Spinal cord (tissue), 10 donors: ENCODE measurements around the gene CELSR1. TPM values are rescaled to one million over a fixed set of nuclear protein-coding genes. Genes with fewer than 3 reads are reported as not detected.
A peak's percentile ranks its signal among the peaks of the same experiment; 100 is the strongest.

ENCODE experiments used
- DNase-seq, 6 donors: peaks; one replicate each; pipeline versions ENCODE4 v3.0.0 to v3.0.0-alpha.2; 2013 to 2015; ENCODE audit warnings: low spot score in 6 of 6, low read depth in 4 of 6
- H3K27ac ChIP-seq: one replicate; pipeline ENCODE4 v1.5.1; 2013; ENCODE audit warnings: low read depth, low read length, control low read depth
- H3K27me3 ChIP-seq: one replicate; pipeline ENCODE4 v1.6.1; 2013; ENCODE audit warnings: low read length; ENCODE audit not compliant: control insufficient read depth, insufficient read depth
- H3K36me3 ChIP-seq: one replicate; pipeline ENCODE4 v1.6.1; 2013; ENCODE audit warnings: low read length; ENCODE audit not compliant: control insufficient read depth, insufficient read depth
- H3K4me1 ChIP-seq: one replicate; pipeline ENCODE4 v1.6.1; 2013; ENCODE audit warnings: low read length; ENCODE audit not compliant: control insufficient read depth, insufficient read depth
- H3K4me3 ChIP-seq: one replicate; pipeline ENCODE4 v1.5.1; 2013; ENCODE audit warnings: low read depth, low read length, control low read depth
- H3K9me3 ChIP-seq: one replicate; pipeline ENCODE4 v1.6.1; 2013; ENCODE audit warnings: low read length; ENCODE audit not compliant: control insufficient read depth, insufficient read depth
- WGBS: methylation state at CpG from one replicate; pipeline ENCODE4 v1.1.5; 2013; ENCODE audit warnings: missing lambda C conversion rate; ENCODE audit not compliant: insufficient coverage; 5-methylcytosine and 5-hydroxymethylcytosine counted together
- polyA plus RNA-seq, 2 donors: library from polyadenylated mRNA; unstranded; fragments of 120-200 nt; gene quantifications; one replicate each; pipeline ENCODE4 v1.2.1, GENCODE V29; 2013; ENCODE audit not compliant: insufficient read length in 2 of 2
- total RNA-seq, 2 donors: library from RNA; depleted of rRNA in 1 of 2; stranded (reverse); fragments of 120-200 nt in 1 of 2; fragments of >200 nt in 1 of 2; gene quantifications; one replicate each; pipeline versions ENCODE4 v1.2.3 to v1.2.4, GENCODE V29; 2013 to 2014
- donor health status: healthy.

The CELSR1 gene
- total and polyA plus RNA-seq, 4 donors = 2.9 to 8.2 (median 6.6) TPM

DNA sequence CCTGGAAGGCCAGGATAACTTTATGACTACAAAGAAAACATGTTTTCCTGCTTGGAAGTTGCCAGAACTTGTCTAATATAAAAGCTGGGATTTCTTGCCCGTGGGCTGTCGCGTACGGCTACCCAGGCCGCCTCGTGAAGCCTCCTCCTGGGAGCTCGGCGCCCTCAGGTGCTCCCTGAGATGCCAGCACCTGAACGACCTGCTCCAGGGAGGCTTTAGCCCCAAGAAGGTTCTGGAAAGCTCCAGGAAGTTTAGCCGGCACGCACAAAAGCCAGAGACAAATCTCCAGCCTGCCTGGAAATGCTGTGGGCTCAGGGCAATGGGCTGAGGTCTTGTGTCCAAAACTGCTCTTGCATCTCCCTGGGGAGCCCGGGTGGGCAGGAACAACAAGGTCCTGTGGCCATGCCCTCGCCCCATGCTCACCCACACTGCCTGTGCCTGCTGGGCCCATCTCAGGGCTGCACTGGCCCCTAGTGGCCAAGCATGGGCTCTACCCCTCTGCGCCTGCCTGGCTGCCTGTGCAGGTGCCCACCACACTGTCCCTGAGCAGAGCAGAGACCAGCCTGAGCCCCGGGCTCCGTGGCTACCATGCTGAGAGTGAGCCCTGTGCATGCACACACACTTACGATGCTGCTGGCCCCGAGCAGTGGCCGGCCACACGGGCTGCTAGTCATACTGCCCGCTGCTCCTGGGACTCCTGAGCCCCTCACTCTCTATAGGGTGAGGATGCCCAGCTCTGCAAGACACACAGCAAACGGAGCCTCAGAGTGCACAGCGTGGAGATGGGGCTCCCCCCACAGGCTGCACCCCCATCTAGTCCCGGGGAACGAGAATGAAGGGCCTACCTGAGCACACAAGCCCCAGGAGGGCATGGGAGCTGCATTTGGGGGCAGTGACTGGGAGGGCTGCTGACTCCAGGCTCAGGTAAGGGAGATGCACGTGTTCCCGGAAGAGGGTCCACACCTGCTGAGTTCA, 4.9 kb upstream of the CELSR1 start:
- Histone ChIP-seq H3K36me3 (no peaks in the 10 kb centered on the region), H3K27me3 (peaks cover 19% of the 10 kb centered on the region), H3K27ac (no peak overlapping the region), H3K4me1 (peaks cover 36% of the 10 kb centered on the region), H3K9me3 (no peaks in the 10 kb centered on the region), H3K4me3 (no peak overlapping the region)
- 39% methylated on average over 25 of the region's 27 CpGs for WGBS
- peak in 2 of 6 donors; percentile 84 to 90 for DNase-seq

GRCh38 chr22:46541536-46541935, 4.1 kb upstream of the CELSR1 start:
- Histone ChIP-seq H3K27ac (no peak overlapping the region), H3K4me3 (no peak overlapping the region), H3K4me1 (peaks cover 28% of the 10 kb centered on the region), H3K36me3 (no peaks in the 10 kb centered on the region), H3K9me3 (no peaks in the 10 kb centered on the region), H3K27me3 (peaks cover 19% of the 10 kb centered on the region)
- no peak for DNase-seq
- 79% methylated on average over 7 of the region's 7 CpGs for WGBS

- WGBS = 76% methylated on average over 5 of the region's 5 CpGs
- no peak overlapping the region for H3K27ac ChIP-seq
- H3K36me3 ChIP-seq = peaks cover 2% of the 10 kb centered on the region
- peaks cover 25% of the 10 kb centered on the region for H3K4me1 ChIP-seq
- H3K27me3 ChIP-seq = peaks cover 22% of the 10 kb centered on the region
- H3K9me3 ChIP-seq = no peaks in the 10 kb centered on the region
- DNase-seq = no peak
- no peak overlapping the region for H3K4me3 ChIP-seq
These were observed 3.5 kb upstream of the CELSR1 start for GRCh38 chr22:46540874-46541273.

DNA sequence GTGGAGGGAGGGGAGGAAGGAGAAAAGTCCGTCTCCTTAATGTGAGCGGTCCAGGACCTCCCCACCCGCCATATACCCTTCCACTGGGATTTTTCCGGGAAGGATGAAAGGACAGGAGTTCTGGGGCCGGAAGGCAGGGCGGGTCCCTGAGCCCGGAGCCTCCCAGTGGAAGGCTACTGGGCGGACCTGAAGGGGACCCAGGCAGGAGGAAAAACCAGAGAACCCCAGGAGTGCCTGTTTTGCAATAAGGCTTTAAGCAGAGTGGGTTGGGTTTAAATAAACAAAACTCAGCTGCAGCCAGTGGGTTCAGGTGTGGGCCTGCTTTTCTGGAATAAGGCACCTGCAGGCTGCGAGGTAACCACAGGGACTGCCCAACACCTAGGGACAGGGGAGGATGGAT, 1.7 kb upstream of the CELSR1 start:
- 81% methylated on average over 5 of the region's 9 CpGs for WGBS
- peaks cover 31% of the 10 kb centered on the region for H3K27me3 ChIP-seq
- H3K4me3 ChIP-seq = no peak overlapping the region
- H3K27ac ChIP-seq = no peak overlapping the region
- H3K9me3 ChIP-seq = peaks cover 2% of the 10 kb centered on the region
- DNase-seq = no peak
- peaks cover 17% of the 10 kb centered on the region for H3K36me3 ChIP-seq
- peaks cover 25% of the 10 kb centered on the region for H3K4me1 ChIP-seq

- H3K9me3 ChIP-seq = peaks cover 2% of the 10 kb centered on the region
- peak in 1 of 6 donors; percentile 59 for DNase-seq
- H3K27me3 ChIP-seq = peaks cover 31% of the 10 kb centered on the region
- WGBS = 6% methylated on average over 13 of the region's 13 CpGs
- peaks cover 26% of the 10 kb centered on the region for H3K4me1 ChIP-seq
- H3K36me3 ChIP-seq = peaks cover 20% of the 10 kb centered on the region
- H3K4me3 ChIP-seq = no peak overlapping the region
- no peak overlapping the region for H3K27ac ChIP-seq
These were observed 1.4 kb upstream of the CELSR1 start for GRCh38 chr22:46538814-46539160.

- Histone ChIP-seq H3K36me3 (peaks cover 26% of the 10 kb centered on the region), H3K9me3 (peaks cover 2% of the 10 kb centered on the region), H3K27me3 (peaks cover 31% of the 10 kb centered on the region), H3K27ac (no peak overlapping the region), H3K4me3 (peak overlapping the region; percentile 31), H3K4me1 (peaks cover 32% of the 10 kb centered on the region)
- DNase-seq = peak in 2 of 6 donors; percentile 43 to 67
- under 1% methylated on average over 67 of the region's 70 CpGs for WGBS
These were observed 760 bp upstream of the CELSR1 start for GRCh38 chr22:46537946-46538813.

DNA sequence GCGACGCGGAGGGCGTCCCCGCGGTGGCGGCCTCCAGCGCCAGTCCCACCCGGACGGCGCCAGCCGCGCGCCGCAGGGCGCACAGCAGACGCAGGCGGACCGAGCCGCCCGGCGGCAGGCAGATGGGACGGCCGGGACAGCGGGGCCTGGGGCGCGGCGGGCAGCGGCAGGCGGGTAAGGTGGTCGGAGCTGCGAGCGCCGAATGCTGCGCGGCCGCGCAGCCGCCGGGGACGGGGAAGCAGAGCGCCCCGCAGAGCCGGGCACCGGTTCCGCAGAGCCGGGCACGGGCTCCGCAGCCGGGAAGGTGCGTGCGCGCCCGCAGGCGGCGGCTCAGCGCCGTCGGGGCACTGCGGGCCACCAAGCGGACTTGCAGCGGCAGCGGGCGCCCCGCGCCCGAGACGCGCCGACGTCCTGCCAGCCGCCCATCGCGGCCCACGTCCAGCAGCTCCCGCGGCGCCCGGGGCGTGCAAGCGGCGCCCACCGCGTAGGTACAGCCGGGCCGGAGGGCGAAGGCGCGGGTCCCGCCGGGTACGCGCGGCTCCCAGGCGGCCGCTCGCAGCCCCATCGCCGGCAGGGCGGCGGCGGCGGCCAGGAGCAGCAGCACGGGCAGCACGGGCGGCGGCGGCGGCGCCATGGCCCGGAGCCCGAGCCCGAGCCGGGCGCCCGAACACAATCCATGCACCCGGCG, 739 bp downstream of the CELSR1 start:
- H3K4me3 ChIP-seq = no peak overlapping the region
- H3K27ac ChIP-seq = no peak overlapping the region
- DNase-seq = no peak
- peaks cover 34% of the 10 kb centered on the region for H3K4me1 ChIP-seq
- H3K9me3 ChIP-seq = peaks cover 2% of the 10 kb centered on the region
- H3K27me3 ChIP-seq = peaks cover 31% of the 10 kb centered on the region
- WGBS = under 1% methylated on average over 118 of the region's 118 CpGs
- peaks cover 26% of the 10 kb centered on the region for H3K36me3 ChIP-seq

DNA sequence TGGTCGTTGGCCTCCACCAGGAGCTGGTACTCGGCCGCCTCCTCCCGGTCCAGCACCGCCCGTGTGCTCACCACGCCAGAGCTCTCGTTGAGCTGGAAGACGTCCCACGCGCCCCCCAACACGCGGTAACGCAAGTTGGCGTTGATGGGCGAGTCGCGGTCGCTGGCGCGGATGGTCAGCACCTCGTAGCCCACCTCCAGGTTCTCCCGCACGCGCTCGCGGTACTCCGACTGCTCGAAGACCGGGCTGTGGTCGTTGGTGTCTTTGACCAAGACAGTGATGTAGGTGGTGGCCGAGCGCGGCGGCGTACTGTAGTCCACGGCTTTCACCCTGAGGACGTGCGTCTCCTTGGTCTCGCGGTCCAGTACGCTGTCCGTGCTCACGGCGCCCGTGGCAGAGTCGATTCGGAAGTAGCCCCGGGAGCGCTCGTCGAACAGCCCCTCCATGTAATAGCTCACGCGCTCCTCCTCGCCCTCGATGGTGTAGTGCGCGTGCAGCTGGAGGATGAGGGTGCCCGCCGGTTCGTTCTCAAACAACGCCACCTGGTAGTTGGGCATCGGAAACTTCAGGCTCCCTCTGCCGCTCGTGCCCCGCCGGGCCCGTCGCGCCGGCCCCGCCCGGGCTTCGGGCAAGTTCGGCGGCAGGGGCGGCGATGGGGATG, 1.4 kb downstream of the CELSR1 start:
- Histone ChIP-seq H3K36me3 (peaks cover 26% of the 10 kb centered on the region), H3K27ac (no peak overlapping the region), H3K27me3 (peaks cover 31% of the 10 kb centered on the region), H3K4me1 (peaks cover 39% of the 10 kb centered on the region), H3K4me3 (no peak overlapping the region), H3K9me3 (peaks cover 2% of the 10 kb centered on the region)
- DNase-seq = no peak
- WGBS = 68% methylated on average over 78 of the region's 78 CpGs
